T47D (cell line): ENCODE measurements around the gene JCAD.
"Not testable (repeated sequence)": the region's sequence is repeated elsewhere in the genome, so short reads cannot be mapped to it uniquely, and the experiment has no call there.

ENCODE experiments used
- DNase-seq, 2 experiments: peaks; one replicate each; pipeline versions ENCODE4 v3.0.0 to v3.0.0-alpha.2; 2011 to 2012; ENCODE audit warnings: low read depth in 1 of 2, low spot score in 1 of 2
- JUND ChIP-seq: IDR thresholded peaks from 2 replicates; pipeline ENCODE4 v1.6.1; 2012; ENCODE audit warnings: low read depth
- in situ Hi-C: cut with HindIII; loops from 2 replicates; pipeline ENCODE4 v1.10.0; 2016; ENCODE audit warnings: low sequenced_read_pairs, low pct_unique_long_range_greater_than_20kb

The JCAD gene

DNA sequence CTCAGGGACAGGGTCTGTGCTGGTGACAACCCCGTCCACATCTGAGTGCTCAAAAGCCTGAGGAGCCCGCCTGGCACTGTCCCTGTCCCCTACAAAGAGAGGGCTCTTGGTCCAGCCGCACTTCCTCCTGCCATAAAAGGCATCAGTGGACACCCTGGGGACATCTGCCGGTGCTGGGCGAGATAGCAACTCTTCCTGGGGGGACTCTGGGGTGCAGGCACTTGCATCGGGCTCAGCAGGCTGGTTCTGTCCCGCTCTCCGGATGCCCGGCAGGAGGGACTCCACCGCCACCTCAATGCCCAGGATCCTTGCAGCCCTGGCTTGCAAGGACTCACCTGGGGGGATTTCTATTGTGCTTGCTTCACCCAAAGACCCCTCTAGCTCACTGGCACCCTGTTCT is 32.8 kb downstream of the JCAD start:
- in situ Hi-C loops, result no loop called here
- no peak for DNase-seq
- no peak for TF ChIP-seq JUND

DNA sequence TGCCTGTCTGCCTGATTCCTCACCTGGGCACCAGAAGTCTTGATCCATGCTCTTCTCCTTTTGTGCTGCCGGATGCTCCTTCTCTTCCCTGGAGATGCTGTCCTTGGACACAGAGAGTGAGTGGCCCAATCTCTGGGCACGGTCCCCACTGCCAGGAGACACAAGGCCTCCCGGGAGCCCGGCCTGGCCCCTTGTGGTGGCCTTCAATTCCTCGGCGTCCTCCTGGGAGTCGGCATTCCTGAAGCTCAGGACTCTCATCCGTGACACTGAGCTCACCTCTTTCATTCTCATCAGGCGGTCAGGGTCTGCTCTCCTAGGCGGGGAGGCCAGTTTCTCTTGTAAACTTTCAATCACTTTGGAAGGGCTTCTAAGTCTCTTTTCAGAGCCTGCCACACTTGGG is 33.3 kb downstream of the JCAD start:
- DNase-seq, result no peak
- TF ChIP-seq JUND, result no peak

DNA sequence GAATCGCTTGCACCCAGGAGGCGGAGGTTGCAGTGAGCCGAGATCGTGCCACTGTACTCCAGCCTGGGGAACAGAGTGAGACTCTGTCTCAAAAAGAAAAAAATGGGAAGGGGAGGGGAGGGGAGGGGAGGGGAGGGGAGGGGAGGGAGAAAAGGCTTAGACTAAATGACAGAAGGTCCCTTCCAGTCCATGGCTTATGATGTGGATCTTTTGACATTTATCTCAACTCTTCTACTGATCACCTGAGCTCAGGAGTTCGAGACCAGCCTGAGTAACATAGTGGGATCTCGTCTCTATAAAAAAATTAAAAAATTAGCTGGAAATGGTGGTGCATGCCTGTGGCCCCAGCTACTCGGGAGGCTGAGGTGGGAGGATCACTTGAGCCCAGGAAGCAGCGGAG is 34.0 kb downstream of the JCAD start:
- in situ Hi-C loops, DNase-seq: not testable (repeated sequence)

More for the DNA sequence above, 33.3 kb downstream of the JCAD start:
- in situ Hi-C loops, result no loop called here

DNA sequence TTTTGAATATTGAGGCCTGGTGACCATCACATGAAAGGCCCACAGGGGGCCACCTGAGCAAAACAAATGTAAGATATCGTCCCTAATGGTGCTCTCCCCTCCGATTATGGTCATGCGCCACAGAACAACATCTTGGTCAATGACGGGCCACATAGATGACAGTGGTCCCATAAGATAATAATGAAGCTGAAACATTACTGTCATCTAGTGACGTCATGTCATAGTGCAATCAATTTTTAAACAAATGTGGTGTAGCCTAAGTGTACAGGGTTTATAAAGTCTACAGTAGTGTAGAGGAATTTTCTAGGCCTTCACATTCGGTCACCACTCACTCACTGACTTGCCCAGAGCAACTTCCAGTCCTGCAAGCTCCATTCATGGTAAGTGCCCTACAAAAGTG is 36.8 kb downstream of the JCAD start:
- in situ Hi-C loops, result no loop called here
- TF ChIP-seq JUND, result no peak

DNA sequence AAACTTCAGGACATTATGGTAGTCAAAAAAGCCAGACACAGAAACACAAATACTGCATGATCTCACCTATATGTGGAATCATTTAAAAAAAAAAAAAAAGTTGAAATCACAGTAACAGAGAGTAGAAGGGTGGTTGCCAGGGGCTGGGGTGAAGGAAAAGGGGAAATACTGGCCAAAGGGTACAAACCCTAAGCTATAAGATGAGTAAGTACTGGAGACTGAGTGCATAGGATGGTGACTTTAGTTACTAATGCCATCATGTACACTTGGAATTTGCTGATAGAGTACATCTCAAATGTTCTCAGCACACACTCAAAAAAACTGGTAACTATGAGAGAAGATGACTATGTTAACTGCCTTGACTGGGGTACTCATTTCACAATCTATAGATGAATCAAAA is 39.9 kb downstream of the JCAD start:
- DNase-seq, result no peak
- no peak for TF ChIP-seq JUND
- in situ Hi-C loops, result no loop called here

More for the DNA sequence above, 36.8 kb downstream of the JCAD start:
- no peak for DNase-seq

DNA sequence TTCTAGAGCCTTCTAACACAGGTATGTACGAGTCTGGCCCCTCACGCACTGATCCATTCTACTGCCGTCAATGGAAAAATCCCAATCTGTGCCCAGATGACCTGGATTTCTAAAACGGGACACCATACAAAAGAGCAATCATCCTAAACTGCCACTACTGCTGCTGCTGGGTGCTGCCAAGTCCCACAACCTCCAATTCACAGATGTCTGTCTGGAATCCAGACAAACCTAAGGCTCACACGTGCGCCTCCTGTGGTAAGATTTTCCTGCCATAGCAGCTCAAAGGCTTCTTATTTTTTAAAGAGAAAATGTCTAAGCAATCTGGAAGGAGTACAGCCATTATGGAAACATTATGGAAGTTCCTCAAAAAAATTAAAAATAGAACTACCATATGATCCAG is 40.9 kb downstream of the JCAD start:
- TF ChIP-seq JUND, result no peak
- DNase-seq, result no peak
- in situ Hi-C loops, result no loop called here

DNA sequence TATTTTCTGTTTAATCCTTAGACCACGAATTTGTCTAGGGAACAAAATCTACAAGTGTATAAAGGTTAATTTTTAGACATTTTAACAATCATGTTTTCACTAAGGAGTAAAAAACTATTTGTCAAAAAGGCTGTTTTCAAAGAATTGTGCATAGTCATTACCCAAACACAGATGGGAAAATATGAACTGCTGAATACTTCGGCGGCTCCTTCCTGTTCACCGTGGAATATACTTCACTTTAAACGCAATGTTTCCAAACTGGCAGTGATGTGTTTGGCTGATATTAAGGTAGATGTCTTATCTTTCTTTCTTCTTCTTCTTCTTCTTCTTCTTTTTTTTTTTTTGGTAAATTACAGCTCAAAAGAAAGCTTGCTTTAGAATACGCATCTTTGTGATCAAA is 41.4 kb downstream of the JCAD start:
- in situ Hi-C loops, result no loop called here
- TF ChIP-seq JUND, result no peak
- DNase-seq, result no peak

DNA sequence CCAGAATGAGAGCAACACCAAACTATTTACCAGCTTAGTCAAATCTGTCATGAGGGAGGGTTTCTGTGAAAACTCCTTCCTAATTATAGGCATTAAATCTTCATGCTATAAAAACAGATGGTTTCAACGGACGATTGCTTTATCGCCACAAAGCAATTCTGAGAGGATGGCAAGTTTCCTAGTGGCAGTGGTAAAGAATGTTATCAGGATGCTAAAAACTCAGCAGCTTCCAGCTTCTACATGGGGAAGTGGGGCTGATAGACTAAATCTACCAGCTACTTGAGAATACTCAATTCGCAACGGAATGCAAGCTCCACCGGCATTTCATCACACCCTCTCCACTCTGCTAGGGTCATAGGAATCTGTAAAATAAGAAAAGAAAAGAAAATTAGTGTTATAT is 41.8 kb downstream of the JCAD start:
- DNase-seq, result no peak
- in situ Hi-C loops, result no loop called here
- TF ChIP-seq JUND, result no peak

DNA sequence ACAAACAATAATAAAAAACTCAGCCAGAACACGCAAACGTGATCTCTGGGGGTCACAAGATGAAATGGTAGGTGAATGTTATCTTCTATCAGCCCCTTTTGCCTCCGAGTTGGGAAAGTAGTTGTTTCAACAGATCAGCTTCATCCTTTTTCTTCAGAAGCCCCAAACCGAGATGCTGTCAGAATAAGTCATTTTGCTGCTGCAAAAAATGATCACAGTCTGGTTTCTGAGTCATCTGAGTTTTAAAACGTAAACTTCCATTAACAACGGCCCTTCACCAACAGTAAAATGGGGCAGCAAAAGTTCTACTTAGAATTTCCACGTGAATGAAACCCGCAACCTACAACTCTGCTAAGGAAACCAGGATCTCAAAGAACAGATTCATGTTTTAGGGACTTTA is 44.9 kb downstream of the JCAD start:
- no peak for DNase-seq
- in situ Hi-C loops, result no loop called here
- TF ChIP-seq JUND, result no peak

DNA sequence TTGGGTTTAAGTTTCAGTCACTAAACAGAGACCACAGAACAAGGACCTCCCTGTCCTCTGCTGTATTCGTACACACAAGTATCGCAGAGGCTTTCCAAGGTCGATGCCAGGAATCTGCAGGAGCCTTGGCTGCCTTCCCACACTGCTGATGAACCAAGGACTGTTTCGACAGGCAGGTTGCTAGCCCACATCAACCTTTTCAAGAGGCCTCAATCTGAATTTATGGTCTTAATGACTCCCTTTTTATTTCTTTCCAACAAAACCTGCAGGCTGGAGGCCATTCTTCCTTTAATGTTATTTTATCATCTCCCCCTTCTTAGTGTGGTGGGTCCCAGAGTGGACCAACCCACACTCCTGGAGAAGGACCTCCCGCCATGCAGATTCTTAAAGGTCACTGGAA is 45.6 kb downstream of the JCAD start:
- no peak for DNase-seq
- in situ Hi-C loops, result no loop called here
- no peak for TF ChIP-seq JUND

DNA sequence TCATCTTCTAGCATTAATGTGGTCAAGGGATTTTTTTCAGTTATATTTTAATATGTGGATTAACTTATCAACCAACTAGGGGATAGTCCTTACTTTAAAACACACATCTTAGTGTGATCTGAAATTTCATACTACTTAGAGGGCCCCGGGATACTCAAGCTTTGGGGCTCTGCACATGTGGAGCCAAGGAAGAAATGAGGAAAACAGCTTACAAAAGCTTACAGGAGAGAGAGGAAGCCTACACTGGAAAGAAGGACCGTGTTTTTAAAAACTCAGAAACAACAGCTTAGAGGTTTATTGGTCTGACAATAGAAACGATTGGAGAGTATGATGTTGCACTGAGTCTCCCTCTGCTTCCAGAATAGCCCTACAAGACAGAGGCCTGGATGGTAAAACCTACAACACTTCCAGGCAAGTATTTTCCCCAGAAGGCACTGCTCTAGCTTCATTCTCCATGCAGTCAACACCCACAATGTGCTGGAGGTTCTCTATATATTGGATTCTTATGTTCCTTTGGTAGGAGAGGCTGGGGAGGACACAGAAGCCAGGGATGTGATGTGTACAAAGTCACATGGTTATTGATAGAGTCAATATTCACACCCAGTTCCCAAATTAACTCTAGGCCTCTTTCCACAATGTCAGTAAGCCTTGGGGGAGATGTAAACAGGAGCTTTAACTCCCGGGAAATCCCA is 47.3 kb downstream of the JCAD start:
- no peak for TF ChIP-seq JUND
- no peak for DNase-seq
- in situ Hi-C loops, result no loop called here

DNA sequence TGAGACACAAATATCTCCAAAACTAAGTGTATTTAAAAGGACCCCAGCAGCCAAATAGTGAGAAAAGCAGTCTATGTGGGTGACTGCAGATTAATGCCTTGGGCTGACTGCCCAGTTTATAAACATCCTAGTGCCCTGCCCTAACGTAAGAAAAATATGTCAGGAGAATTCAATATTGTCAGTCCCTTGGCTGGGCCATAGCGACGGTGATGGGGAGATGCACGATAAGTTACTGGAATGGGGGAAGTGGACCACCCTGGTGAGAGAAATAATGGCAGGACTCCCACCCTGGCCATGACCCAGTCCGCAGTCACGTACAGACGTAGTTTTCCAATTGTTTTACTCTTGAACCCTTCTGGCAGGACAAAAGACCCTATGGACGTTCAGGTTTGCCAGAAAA is 48.0 kb downstream of the JCAD start:
- no peak for DNase-seq
- in situ Hi-C loops, result no loop called here
- no peak for TF ChIP-seq JUND

DNA sequence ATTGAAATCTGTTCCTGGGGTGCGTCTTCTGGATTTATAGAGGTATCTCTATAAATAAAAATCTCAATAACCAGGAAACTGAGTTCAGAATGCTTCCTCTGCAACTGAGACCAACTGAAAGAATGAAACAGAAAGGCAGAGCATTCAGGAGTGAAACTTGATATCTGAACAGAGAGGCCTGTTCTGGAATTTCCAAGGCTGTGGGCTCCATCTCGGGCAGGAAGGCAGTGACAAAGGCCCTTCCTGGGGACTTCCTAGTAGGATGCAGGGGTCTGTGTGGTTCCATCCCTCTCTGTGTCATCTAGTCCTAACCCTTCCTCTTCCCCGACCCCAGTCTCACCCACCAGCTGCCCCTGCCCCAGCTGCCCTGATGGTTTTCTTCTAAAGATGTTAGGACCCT is 52.0 kb downstream of the JCAD start:
- no peak for DNase-seq
- no peak for TF ChIP-seq JUND
- in situ Hi-C loops, result no loop called here

DNA sequence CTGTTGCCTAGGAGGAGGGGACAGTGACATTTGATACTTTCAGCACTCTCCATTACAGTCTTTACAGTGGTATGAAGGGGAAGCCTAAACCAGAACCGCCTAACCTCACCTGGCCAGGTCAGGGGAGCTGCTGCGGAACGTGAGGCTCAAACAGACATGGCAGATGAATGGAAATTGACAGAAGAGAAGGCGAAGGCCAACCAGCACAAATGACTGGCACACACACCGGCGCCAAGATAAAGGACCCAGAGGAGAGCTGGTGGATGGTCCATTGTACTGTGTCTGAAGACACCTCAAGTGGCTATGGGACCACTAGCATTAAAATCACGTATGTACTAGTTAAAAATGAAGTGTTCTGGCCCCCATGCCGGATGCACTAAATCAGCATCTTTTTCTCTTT is 53.0 kb downstream of the JCAD start:
- TF ChIP-seq JUND, result no peak
- no peak for DNase-seq
- in situ Hi-C loops, result no loop called here

DNA sequence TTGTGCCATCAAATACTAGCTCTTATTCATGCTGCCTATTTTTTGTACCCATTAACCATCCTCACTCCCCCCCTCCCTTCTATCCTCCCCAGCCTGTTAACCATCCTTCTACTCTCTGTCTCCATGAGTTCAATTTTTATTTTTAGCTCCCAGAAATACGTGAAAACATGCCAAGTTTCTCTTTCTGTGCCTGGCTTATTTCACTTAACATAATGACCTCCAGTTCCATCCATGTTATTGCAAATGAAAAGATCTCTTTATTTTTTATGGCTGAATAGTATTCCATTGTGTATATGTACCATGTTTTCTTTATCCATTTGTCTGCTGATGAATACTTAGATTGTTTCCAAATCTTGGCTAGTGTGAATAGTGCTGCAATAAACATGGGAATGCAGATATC is 54.3 kb downstream of the JCAD start:
- DNase-seq, in situ Hi-C loops: not testable (repeated sequence)
